Ishikawa (cell line): ENCODE results near the gene AHCYL2.

Source experiments
- CEBPB ChIP-seq: IDR thresholded peaks from 2 replicates; pipeline ENCODE4 v1.6.1; 2012
- CREB1 ChIP-seq: IDR thresholded peaks from 2 replicates; pipeline ENCODE4 v1.6.1; 2012; ENCODE audit warnings: low read depth
- EGR1 ChIP-seq: IDR thresholded peaks from 2 replicates; pipeline ENCODE4 v1.6.1; 2012
- EP300 ChIP-seq: IDR thresholded peaks from 2 replicates; pipeline ENCODE4 v1.6.1; 2012; ENCODE audit warnings: borderline replicate concordance
- FOXM1 ChIP-seq: IDR thresholded peaks from 2 replicates; pipeline ENCODE4 v1.6.1; 2012; ENCODE audit warnings: low read depth, borderline replicate concordance
- MAX ChIP-seq: IDR thresholded peaks from 2 replicates; pipeline ENCODE4 v1.6.1; 2012
- NFIC ChIP-seq: IDR thresholded peaks from 2 replicates; pipeline ENCODE4 v1.6.1; 2012
- RAD21 ChIP-seq: IDR thresholded peaks from 2 replicates; pipeline ENCODE4 v1.6.1; 2012; ENCODE audit warnings: low read depth
- REST ChIP-seq: IDR thresholded peaks from 2 replicates; pipeline ENCODE4 v1.6.1; 2012; ENCODE audit warnings: low read depth, mild to moderate bottlenecking
- TAF1 ChIP-seq: IDR thresholded peaks from 2 replicates; pipeline ENCODE4 v1.6.1; 2012; ENCODE audit warnings: low read depth, mild to moderate bottlenecking
- TCF12 ChIP-seq: IDR thresholded peaks from 2 replicates; pipeline ENCODE4 v1.6.1; 2012; ENCODE audit warnings: low read depth
- TEAD4 ChIP-seq: IDR thresholded peaks from 2 replicates; pipeline ENCODE4 v1.6.1; 2012
- USF1 ChIP-seq: IDR thresholded peaks from 2 replicates; pipeline ENCODE4 v1.6.1; 2012
- YY1 ChIP-seq: IDR thresholded peaks from 2 replicates; pipeline ENCODE4 v1.6.1; 2012; ENCODE audit warnings: low read depth
- ZBTB7A ChIP-seq: IDR thresholded peaks from 2 replicates; pipeline ENCODE4 v1.6.1; 2012; ENCODE audit warnings: low read depth

Gene AHCYL2

DNA sequence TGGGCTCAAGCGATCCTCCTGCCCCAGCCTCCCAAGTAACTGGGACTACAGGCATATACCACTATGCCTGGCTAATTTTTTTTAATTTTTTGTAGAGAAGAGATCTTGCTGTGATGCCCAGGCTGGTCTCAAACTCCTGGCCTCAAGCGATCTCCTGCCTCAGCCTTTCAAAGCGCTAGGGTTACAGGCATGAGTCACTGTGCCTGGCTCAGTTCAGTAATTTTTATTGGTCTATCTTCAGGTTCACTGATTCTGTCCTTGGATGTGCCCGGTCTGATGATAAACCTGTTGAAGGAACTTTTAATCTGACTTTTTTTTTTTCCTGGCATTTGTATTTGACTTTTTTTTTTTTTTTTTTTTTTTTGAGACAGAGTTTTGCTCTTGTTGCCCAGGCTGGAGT is 169.3 kb downstream of the AHCYL2 start:
- TF ChIP-seq CEBPB (no peak), EGR1 (no peak), REST (no peak), USF1 (no peak), TAF1 (no peak), NFIC (no peak), MAX (no peak), EP300 (no peak), CREB1 (no peak), FOXM1 (no peak), ZBTB7A (no peak), TEAD4 (no peak), YY1 (no peak), TCF12 (no peak)

GRCh38 chr7:129394982-129395914 is 170.4 kb downstream of the AHCYL2 start:
- TF ChIP-seq ZBTB7A = no peak
- no peak for TF ChIP-seq CEBPB
- no peak for TF ChIP-seq TAF1
- no peak for TF ChIP-seq FOXM1
- no peak for TF ChIP-seq REST
- TF ChIP-seq YY1 = no peak
- TF ChIP-seq RAD21 = no peak
- TF ChIP-seq USF1 = no peak
- no peak for TF ChIP-seq TCF12

GRCh38 chr7:129401228-129401966 is 176.6 kb downstream of the AHCYL2 start:
- no peak for TF ChIP-seq TEAD4
- TF ChIP-seq MAX = no peak
- no peak for TF ChIP-seq RAD21
- TF ChIP-seq EP300 = no peak
- TF ChIP-seq CEBPB = no peak

- no peak for TF ChIP-seq FOXM1
- TF ChIP-seq CEBPB = no peak
- peak; percentile 36 for TF ChIP-seq RAD21
These were observed 177.4 kb downstream of the AHCYL2 start for GRCh38 chr7:129401967-129402860.

- TF ChIP-seq TCF12 = no peak
- no peak for TF ChIP-seq CEBPB
- TF ChIP-seq ZBTB7A = no peak
- TF ChIP-seq EGR1 = no peak
- TF ChIP-seq RAD21 = no peak
- no peak for TF ChIP-seq MAX
- no peak for TF ChIP-seq CREB1
- TF ChIP-seq REST = no peak
- no peak for TF ChIP-seq TEAD4
These were observed 180.7 kb downstream of the AHCYL2 start for GRCh38 chr7:129405527-129405926.
